Inflammatory macrophage (primary cell): ENCODE data around the gene GYG1.

Experiments used
- DNase-seq, 2 donors: peaks; one replicate each; pipeline ENCODE4 v3.0.0-alpha.2; 2020 to 2022

GYG1 gene

DNA sequence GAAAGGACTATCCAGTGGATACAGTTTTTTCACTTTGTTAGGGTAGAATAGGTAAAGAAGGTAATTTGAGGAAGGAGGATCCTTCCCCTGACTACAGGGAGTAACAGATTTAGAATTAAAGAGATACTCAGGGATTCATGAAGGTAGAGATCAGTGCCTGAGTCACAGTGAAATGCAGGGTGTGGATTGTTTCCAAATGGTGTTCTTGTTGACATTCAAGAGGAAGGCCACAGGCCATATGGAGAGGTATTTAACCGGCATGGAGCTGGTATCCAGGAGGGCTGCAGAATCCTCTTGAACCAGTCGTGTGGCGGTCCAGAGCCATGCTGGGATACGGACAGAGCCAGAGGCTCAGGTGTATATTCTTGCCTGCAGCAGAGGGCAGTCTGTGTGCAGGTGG, 28.2 kb downstream of the GYG1 start:
- no peak for DNase-seq

DNA sequence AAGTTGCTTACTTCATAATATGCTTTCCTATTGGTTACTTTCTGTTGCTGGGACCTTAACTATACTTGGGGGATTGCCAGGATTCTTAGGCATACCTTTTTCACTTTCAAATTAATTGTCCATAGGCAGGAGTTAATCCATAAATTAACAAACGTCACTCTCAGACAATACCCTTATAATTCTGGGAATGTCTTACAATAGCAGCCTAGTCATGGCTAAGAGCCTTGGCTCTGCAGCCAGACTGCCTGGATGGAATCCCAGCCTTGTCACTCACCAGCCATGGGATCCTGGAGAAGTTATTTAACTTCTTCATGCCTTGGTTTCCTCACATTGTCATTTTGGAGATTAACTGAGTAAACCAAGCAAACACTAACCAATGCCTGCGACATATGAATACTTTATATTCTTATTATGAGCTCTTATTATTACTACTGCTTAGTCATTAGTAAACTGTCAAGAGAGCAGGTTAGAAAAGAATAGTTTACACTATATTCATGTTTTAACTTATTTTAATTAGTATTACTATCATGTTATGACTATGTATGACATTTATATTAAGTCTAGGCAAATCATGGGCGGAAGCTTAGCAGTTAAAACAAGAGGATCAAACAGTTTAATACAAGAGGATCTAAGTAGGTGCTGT, 29.0 kb downstream of the GYG1 start:
- DNase-seq, result no peak

- DNase-seq, result peak in 1 of 2 donors; percentile 39
Measured at GRCh38 chr3:149020839-149021252, 29.5 kb downstream of the GYG1 start.

DNA sequence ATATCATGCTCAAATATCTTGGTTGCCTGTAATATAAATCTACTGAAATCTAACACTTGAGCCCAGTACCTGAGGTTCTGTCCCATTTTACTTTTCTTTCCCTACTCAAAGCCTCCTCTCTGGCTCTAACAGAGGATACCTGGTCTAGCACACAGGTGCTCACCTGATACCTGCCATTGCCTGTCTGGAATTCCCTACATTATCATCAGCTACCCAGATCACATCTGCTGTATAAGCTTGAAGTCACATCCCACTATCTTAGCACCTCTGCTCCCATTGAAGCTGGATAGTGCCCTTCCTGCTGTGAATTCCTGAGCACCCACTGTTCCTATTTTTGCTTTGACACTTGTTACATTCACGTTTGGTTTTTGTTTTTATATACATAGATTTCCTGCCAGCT, 30.5 kb downstream of the GYG1 start:
- DNase-seq, result no peak

GRCh38 chr3:149023951-149024350, 32.6 kb downstream of the GYG1 start:
- no peak for DNase-seq

GRCh38 chr3:149026718-149027117, 35.4 kb downstream of the GYG1 start:
- no peak for DNase-seq

DNA sequence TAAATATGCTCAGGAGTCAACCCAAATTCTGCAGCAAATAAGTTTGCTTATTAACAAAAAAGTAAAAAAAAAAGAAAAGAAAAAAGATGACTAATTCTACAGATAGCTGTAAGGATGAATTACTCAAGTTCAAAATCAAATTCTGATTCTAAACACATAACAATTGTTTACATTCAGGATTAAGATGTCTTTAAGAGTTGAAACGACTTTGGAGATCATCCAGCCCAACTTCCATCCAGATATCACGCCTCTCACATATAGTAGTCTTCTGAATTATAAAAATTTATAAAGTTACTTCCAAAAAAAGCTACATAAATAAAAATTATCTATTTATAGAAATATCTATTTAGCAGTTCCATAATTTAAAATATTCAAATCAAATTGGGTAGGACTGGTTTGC, 39.8 kb downstream of the GYG1 start:
- no peak for DNase-seq

GRCh38 chr3:149037684-149038083, 46.3 kb downstream of the GYG1 start:
- DNase-seq, result no peak

DNA sequence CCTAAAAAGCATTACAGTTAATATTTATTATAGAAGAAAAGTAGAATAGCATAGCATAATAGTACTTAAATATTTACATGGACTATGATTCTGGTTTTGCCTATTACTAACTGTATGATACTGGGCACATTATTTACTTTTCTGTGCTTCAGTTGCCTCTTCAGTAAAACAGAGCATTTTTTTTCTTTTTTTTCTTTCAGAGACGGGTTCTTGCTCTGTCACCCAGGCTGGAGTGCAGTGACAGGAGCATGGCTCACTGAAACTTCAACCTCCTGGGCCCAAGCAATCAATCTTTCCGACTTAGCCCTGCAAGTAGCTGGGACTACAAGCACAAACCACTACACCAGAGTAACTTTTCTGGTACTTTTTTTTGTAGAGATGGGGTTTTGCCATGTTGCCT, 47.0 kb downstream of the GYG1 start:
- no peak for DNase-seq

- no peak for DNase-seq
Measured at GRCh38 chr3:149042789-149043386, 51.5 kb downstream of the GYG1 start.

GRCh38 chr3:149044339-149045083, 53.2 kb downstream of the GYG1 start:
- DNase-seq, result no peak

- DNase-seq, result no peak
Measured at GRCh38 chr3:149055575-149055974, 64.2 kb downstream of the GYG1 start.

GRCh38 chr3:149058198-149058597, 66.9 kb downstream of the GYG1 start:
- no peak for DNase-seq

DNA sequence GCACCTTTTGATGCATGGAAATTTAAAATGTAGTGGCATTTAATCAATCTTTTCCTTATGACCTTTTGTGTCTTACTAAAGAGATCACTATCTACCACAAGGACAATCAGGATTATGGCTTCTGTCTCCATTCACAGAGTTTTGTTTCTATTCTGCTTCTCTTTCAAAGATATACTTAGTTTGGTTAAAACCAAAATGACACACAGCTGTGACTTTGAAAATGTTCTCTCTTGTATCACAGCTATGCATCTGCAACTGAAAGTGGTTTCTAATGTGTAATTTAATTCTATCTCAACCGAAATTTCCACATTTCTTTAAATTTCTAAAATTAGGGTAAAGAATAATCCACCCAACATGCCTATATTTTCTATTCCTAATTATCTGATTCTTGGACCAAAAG, 67.3 kb downstream of the GYG1 start:
- no peak for DNase-seq

GRCh38 chr3:149061776-149062175, 70.4 kb downstream of the GYG1 start:
- no peak for DNase-seq

DNA sequence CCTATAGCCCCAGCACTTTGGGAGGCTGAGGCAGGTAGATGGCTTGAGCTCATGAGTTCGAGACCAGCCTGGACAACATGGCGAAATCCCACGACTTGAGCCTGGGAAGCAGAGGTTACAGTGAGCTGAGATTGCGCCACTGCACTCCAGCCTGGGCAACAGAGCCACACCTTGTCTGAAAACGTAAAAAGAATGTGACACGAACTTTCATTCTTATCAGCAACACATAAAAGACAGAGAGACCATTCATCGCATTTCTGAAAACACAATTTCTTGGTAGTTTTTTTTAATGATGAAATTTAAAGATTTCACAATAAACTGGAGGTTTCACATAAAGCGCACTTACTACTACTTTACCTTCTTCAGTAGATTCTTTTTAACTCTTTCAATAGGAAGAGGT, 76.5 kb downstream of the GYG1 start:
- DNase-seq, result no peak
